Neural cell (in vitro differentiated cells): ENCODE data around the gene CRNKL1.

Experiments used
- EZH2 ChIP-seq: fragments of 200-600, 300-800 bp; shearing (Covaris generic), sonication (generic); IDR thresholded peaks from 2 replicates; pipeline ENCODE4 v1.6.1; 2014; ENCODE audit warnings: antibody characterized with exemption, low read length, borderline replicate concordance, mild to moderate bottlenecking; ENCODE audit not compliant: insufficient read depth, poor library complexity, severe bottlenecking
- TAF1 ChIP-seq: IDR thresholded peaks from 2 replicates; pipeline ENCODE4 v1.6.1; 2012; ENCODE audit warnings: low read depth
- TF ChIP-seq, protein P1 (sequence below): fragments of 450-650 bp; IDR thresholded peaks from 2 replicates; pipeline ENCODE4 v1.5.1; 2014; ENCODE audit warnings: antibody characterized with exemption, mild to moderate bottlenecking, moderate library complexity; ENCODE audit not compliant: poor library complexity, severe bottlenecking

DNA sequence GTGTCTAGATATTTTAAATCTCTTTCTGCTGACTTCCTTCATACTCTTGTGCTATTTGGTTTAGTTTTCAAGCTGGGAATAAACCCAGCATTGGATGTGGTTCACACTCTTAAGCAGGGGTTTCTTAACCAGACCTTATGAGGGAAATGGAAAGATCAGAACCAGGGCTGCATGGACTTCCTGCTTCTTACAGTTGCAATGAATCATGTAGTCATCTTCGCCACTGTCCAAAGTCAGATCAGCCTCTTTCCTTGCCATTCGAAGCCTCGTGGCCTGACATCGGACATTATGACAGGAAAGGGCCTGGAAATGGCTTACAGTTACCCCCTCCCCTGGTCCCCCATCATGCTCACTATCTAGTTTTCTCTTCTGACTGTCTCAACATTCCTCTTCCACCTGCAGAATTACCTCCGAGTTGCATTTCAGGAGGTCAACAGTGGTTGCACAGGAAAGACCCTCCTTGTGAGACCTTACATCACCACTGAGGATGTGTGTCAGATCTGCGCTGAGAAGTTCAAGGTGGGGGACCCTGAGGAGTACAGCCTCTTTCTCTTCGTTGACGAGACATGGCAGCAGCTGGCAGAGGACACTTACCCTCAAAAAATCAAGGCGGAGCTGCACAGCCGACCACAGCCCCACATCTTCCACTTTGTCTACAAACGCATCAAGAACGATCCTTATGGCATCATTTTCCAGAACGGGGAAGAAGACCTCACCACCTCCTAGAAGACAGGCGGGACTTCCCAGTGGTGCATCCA is 51.9 kb downstream of the CRNKL1 start:
- TF ChIP-seq, protein P1, sequence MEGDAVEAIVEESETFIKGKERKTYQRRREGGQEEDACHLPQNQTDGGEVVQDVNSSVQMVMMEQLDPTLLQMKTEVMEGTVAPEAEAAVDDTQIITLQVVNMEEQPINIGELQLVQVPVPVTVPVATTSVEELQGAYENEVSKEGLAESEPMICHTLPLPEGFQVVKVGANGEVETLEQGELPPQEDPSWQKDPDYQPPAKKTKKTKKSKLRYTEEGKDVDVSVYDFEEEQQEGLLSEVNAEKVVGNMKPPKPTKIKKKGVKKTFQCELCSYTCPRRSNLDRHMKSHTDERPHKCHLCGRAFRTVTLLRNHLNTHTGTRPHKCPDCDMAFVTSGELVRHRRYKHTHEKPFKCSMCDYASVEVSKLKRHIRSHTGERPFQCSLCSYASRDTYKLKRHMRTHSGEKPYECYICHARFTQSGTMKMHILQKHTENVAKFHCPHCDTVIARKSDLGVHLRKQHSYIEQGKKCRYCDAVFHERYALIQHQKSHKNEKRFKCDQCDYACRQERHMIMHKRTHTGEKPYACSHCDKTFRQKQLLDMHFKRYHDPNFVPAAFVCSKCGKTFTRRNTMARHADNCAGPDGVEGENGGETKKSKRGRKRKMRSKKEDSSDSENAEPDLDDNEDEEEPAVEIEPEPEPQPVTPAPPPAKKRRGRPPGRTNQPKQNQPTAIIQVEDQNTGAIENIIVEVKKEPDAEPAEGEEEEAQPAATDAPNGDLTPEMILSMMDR, result no peak
- no peak for TF ChIP-seq TAF1
- TF ChIP-seq EZH2, result no peak
